Kidney glomerular epithelial cell (primary cell): Measurements from ENCODE around the gene NAP1L1.
"Not testable (repeated sequence)": the region's sequence is repeated elsewhere in the genome, so short reads cannot be mapped to it uniquely, and the experiment has no call there.

ENCODE experiments used
- DNase-seq: peaks from one replicate; lab custom pipeline; 2025; lab: John Stamatoyannopoulos, UW

The NAP1L1 gene

DNA sequence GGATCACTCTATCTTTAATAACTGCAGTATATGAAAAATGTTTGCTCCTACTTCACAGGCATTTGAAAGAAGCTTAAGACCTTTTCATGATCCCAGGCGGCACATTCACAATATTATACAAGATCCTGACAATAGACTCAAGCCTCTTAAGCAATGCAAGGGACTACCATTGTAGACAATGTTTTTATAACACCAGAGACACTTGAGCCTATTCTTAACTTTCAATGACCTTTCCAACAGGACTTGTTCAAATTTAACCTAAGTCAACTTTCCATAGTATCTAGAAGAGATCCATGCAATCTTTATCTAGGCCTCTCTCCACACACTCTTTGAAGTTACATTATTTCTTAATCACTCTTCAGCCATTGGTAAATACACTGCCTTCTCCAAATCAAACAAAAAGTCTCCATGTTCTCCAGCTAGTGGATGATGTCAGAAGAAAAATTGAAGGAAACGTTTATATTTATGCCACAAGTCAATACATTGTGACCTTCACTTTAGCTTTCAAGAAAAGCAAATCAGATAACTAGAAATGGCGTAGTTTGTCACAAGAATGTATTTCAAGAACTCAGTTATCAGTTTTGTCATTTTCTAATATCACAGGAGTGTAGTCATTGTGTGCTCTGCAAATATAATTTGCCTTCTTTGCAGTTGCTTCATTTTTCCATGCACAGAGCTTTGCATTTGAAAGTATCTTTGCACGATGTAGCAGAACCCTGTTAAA, 94.1 kb downstream of the NAP1L1 start:
- DNase-seq = no peak

GRCh38 chr12:75987709-75988108, 96.8 kb downstream of the NAP1L1 start:
- DNase-seq = not testable (repeated sequence)
